HFFc6 (cell line): ENCODE data around the gene COL6A2. TPM values are rescaled to one million over a fixed set of nuclear protein-coding genes. Genes with fewer than 3 reads are reported as not detected.

ENCODE experiments used
- DNase-seq: peaks from one replicate; pipeline ENCODE4 v3.0.0-alpha.2; 2018
- H3K27ac Mint-ChIP-seq: 2 replicates; pipeline ENCODE4 v1.8.0; 2020; ENCODE audit warnings: mild to moderate bottlenecking, mixed read lengths
- H3K27me3 Mint-ChIP-seq: 2 replicates; pipeline ENCODE4 v1.8.0; 2021; ENCODE audit warnings: mild to moderate bottlenecking, moderate library complexity, mixed read lengths; ENCODE audit not compliant: insufficient read depth
- H3K36me3 Mint-ChIP-seq: 2 replicates; pipeline ENCODE4 v1.8.0; 2021; ENCODE audit warnings: low read depth, mixed read lengths
- H3K4me1 Mint-ChIP-seq: 2 replicates; pipeline ENCODE4 v1.8.0; 2020; ENCODE audit warnings: low read depth, mixed read lengths
- H3K4me3 Mint-ChIP-seq: 2 replicates; pipeline ENCODE4 v1.8.0; 2020; ENCODE audit warnings: mild to moderate bottlenecking, moderate library complexity, mixed read lengths
- H3K9me3 Mint-ChIP-seq: 2 replicates; pipeline ENCODE4 v1.8.0; 2020; ENCODE audit warnings: mild to moderate bottlenecking, mixed read lengths
- total RNA-seq, 6 experiments: library from RNA; stranded (reverse); fragmentation: NEBNext Ultra II Directional; extraction: Animal tissue kit (Norgen Biotek cat#: 25700); gene quantifications; 2 replicates in 1 of 6; 3 replicates in 5 of 6; pipeline ENCODE4 v1.2.3, GENCODE V29; 2021
- TF ChIP-seq, protein P1 (sequence below): fragments of 200-600 bp; sonication (generic); IDR thresholded peaks from 2 replicates; pipeline ENCODE4 v1.5.0; 2021; ENCODE audit warnings: antibody characterized with exemption, mild to moderate bottlenecking

The COL6A2 gene
- total RNA-seq, 6 experiments from 2014 or later: 426 to 514 (median 467) TPM

DNA sequence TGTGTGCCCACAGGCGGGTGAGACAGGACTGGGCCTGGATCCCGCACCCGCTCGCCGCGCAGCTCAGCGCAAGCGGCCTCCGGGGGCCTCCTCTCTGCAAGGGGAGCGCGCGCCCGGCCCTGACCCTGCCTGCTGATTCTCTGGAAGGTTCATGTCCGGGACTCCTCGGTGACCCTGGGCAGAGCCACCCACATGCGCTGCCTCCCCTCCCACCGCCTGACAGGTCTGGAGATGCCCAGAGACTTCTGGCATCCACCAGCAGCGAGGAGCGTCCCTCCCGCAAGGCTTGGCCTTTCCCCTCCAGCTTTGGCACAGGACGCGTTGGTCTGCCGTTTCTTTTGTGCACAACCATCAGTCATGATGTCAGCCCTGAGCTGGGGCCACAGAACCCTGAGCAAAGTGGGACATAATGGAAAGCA lies 42.0 kb upstream of the COL6A2 start:
- TF ChIP-seq, protein P1, sequence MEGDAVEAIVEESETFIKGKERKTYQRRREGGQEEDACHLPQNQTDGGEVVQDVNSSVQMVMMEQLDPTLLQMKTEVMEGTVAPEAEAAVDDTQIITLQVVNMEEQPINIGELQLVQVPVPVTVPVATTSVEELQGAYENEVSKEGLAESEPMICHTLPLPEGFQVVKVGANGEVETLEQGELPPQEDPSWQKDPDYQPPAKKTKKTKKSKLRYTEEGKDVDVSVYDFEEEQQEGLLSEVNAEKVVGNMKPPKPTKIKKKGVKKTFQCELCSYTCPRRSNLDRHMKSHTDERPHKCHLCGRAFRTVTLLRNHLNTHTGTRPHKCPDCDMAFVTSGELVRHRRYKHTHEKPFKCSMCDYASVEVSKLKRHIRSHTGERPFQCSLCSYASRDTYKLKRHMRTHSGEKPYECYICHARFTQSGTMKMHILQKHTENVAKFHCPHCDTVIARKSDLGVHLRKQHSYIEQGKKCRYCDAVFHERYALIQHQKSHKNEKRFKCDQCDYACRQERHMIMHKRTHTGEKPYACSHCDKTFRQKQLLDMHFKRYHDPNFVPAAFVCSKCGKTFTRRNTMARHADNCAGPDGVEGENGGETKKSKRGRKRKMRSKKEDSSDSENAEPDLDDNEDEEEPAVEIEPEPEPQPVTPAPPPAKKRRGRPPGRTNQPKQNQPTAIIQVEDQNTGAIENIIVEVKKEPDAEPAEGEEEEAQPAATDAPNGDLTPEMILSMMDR: no peak
- H3K4me3 Mint-ChIP-seq: peak overlapping the region; percentile 73
- peaks cover 7% of the 10 kb centered on the region for H3K27me3 Mint-ChIP-seq
- DNase-seq: no peak
- H3K9me3 Mint-ChIP-seq: peaks cover 10% of the 10 kb centered on the region
- H3K4me1 Mint-ChIP-seq: peaks cover 59% of the 10 kb centered on the region
- H3K36me3 Mint-ChIP-seq: peaks cover 30% of the 10 kb centered on the region
- H3K27ac Mint-ChIP-seq: peak overlapping the region; percentile 91

GRCh38 chr21:46056450-46056903 lies 41.4 kb upstream of the COL6A2 start:
- TF ChIP-seq, protein P1: no peak
- Mint-ChIP-seq H3K4me1 (peaks cover 65% of the 10 kb centered on the region), H3K27me3 (peaks cover 7% of the 10 kb centered on the region), H3K9me3 (peaks cover 16% of the 10 kb centered on the region), H3K4me3 (peak overlapping the region; percentile 73), H3K27ac (peak overlapping the region; percentile 91), H3K36me3 (peaks cover 34% of the 10 kb centered on the region)
- DNase-seq: peak; percentile 52

- H3K36me3 Mint-ChIP-seq: peaks cover 34% of the 10 kb centered on the region
- no peak overlapping the region for H3K4me3 Mint-ChIP-seq
- DNase-seq: no peak
- H3K27ac Mint-ChIP-seq: peak overlapping the region; percentile 91
- peaks cover 23% of the 10 kb centered on the region for H3K9me3 Mint-ChIP-seq
- TF ChIP-seq, protein P1: no peak
- peaks cover 73% of the 10 kb centered on the region for H3K4me1 Mint-ChIP-seq
- peaks cover 7% of the 10 kb centered on the region for H3K27me3 Mint-ChIP-seq
Measured at GRCh38 chr21:46057111-46057709, 40.7 kb upstream of the COL6A2 start.

GRCh38 chr21:46057710-46058241 lies 40.1 kb upstream of the COL6A2 start:
- TF ChIP-seq, protein P1: no peak
- Mint-ChIP-seq H3K9me3 (peaks cover 29% of the 10 kb centered on the region), H3K27ac (peak overlapping the region; percentile 96), H3K36me3 (peaks cover 38% of the 10 kb centered on the region), H3K4me3 (no peak overlapping the region), H3K4me1 (peaks cover 75% of the 10 kb centered on the region), H3K27me3 (peaks cover 7% of the 10 kb centered on the region)
- no peak for DNase-seq

DNA sequence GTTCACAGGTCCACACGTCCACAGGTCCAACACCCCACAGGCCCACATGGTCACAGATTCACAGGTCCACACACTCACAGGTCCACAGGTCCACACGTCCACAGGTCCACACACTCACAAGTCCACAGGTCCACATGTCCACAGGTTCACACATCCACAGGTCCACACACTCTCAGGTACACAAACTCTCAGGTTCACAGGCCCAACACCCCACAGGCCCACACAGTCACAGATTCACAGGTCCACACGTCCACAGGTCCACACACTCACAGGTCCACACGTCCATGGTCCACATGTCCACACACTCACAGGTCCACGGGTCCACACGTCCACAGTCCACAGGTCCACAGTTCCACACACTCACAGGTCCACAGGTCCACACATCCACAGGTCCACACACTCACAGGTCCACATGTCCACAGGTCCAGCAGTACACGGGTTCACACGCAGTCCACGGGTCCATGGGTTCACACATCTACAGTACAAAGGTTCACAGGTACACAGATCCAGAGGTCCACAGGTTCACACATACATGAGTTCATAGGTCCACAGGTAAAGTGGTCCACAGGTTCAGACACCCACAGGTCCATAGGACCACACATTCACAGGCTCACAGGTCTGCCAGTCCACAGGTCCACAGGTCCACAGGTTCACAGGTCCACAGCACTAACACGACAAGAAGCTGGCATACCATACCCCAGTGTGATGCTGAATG lies 39.3 kb upstream of the COL6A2 start:
- DNase-seq: no peak
- Mint-ChIP-seq H3K27ac (peak overlapping the region; percentile 96), H3K27me3 (peaks cover 2% of the 10 kb centered on the region; the same call in 1 of the 2 replicates), H3K4me3 (no peak overlapping the region), H3K9me3 (peaks cover 37% of the 10 kb centered on the region), H3K4me1 (peaks cover 67% of the 10 kb centered on the region), H3K36me3 (peaks cover 39% of the 10 kb centered on the region)
- TF ChIP-seq, protein P1: no peak
